NCI-H2196 treated with DMSO at 0.1 percent for 48 hours (cell line): ENCODE measurements around the gene MAGEA9.
"Not testable (repeated sequence)": the region's sequence is repeated elsewhere in the genome, so short reads cannot be mapped to it uniquely, and the experiment has no call there.

ENCODE experiments used
- DNase-seq: peaks from one replicate; lab custom pipeline; 2025; ENCODE audit not compliant: unreplicated experiment; lab: John Stamatoyannopoulos, UW

MAGEA9 gene

GRCh38 chrX:149807747-149808458, 26.2 kb downstream of the MAGEA9 start:
- no peak for DNase-seq

GRCh38 chrX:149818652-149819051, 36.9 kb downstream of the MAGEA9 start:
- DNase-seq: no peak

- DNase-seq: no peak
Observed at GRCh38 chrX:149819371-149819770, 37.6 kb downstream of the MAGEA9 start.

GRCh38 chrX:149825424-149825823, 43.7 kb downstream of the MAGEA9 start:
- DNase-seq: no peak

GRCh38 chrX:149827254-149827653, 45.5 kb downstream of the MAGEA9 start:
- DNase-seq: no peak

- DNase-seq: no peak
Observed at GRCh38 chrX:149829751-149830191, 48.0 kb downstream of the MAGEA9 start.

GRCh38 chrX:149830192-149830873, 48.6 kb downstream of the MAGEA9 start:
- no peak for DNase-seq

GRCh38 chrX:149831473-149831872, 49.7 kb downstream of the MAGEA9 start:
- no peak for DNase-seq

GRCh38 chrX:149836728-149837127, 55.0 kb downstream of the MAGEA9 start:
- DNase-seq: not testable (repeated sequence)

- no peak for DNase-seq
Observed at GRCh38 chrX:149837167-149837566, 55.4 kb downstream of the MAGEA9 start.
